ENCODE measurements around the gene APBA2.

- TF ChIP-seq, protein P1, sequence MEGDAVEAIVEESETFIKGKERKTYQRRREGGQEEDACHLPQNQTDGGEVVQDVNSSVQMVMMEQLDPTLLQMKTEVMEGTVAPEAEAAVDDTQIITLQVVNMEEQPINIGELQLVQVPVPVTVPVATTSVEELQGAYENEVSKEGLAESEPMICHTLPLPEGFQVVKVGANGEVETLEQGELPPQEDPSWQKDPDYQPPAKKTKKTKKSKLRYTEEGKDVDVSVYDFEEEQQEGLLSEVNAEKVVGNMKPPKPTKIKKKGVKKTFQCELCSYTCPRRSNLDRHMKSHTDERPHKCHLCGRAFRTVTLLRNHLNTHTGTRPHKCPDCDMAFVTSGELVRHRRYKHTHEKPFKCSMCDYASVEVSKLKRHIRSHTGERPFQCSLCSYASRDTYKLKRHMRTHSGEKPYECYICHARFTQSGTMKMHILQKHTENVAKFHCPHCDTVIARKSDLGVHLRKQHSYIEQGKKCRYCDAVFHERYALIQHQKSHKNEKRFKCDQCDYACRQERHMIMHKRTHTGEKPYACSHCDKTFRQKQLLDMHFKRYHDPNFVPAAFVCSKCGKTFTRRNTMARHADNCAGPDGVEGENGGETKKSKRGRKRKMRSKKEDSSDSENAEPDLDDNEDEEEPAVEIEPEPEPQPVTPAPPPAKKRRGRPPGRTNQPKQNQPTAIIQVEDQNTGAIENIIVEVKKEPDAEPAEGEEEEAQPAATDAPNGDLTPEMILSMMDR (IDR thresholded peaks at IDR 0.05; ENCODE audit: low read depth, low read length) = no peak
- no peak for TF ChIP-seq EZH2phosphoT487 (IDR thresholded peaks at IDR 0.05; ENCODE audit: low read depth)
These were observed 1.4 kb upstream of the APBA2 start for GRCh38 chr15:28884151-28884940.
